HepG2 (cell line): Measurements from ENCODE around the gene TBC1D24. TPM values are rescaled to one million over a fixed set of nuclear protein-coding genes. Genes with fewer than 3 reads are reported as not detected.

Experiments used
- ARHGAP35 ChIP-seq: sonication (generic); formaldehyde crosslinking; IDR thresholded peaks from 2 replicates; pipeline ENCODE4 v1.9.0; 2022; ENCODE audit warnings: mild to moderate bottlenecking, inconsistent platforms, moderate library complexity, missing genetic modification reagents, borderline replicate concordance
- ATF4 ChIP-seq, 2 experiments: fragments of 450-650 bp in 1 of 2; sonication (generic) in 1 of 2; formaldehyde crosslinking; IDR thresholded peaks; 2 replicates each; pipeline versions ENCODE4 v1.5.0 to v1.8.0; 2020 to 2022; ENCODE audit warnings: mild to moderate bottlenecking in 1 of 2, missing genetic modification reagents in 1 of 2
- IKZF4 ChIP-seq: sonication (generic); formaldehyde crosslinking; IDR thresholded peaks from 2 replicates; pipeline ENCODE4 v1.5.1; 2020; ENCODE audit warnings: borderline replicate concordance, mild to moderate bottlenecking, low read depth, missing genetic modification reagents; ENCODE audit errors: not compliant biosample characterization
- MED1 ChIP-seq: sonication (generic); formaldehyde crosslinking; IDR thresholded peaks from 2 replicates; pipeline ENCODE4 v1.4.0; 2020; ENCODE audit warnings: missing genetic modification reagents
- NFYB ChIP-seq: sonication (generic); formaldehyde crosslinking; IDR thresholded peaks from 2 replicates; pipeline ENCODE4 v1.4.0; 2020; ENCODE audit warnings: missing genetic modification reagents
- PHB2 ChIP-seq: fragments of 450-650 bp; IDR thresholded peaks from 2 replicates; pipeline ENCODE4 v1.6.1; 2018; ENCODE audit not compliant: partially characterized antibody
- SOX13 ChIP-seq, 3 experiments: fragments of 450-650 bp in 1 of 3; sonication (generic) in 1 of 3; formaldehyde crosslinking in 1 of 3; IDR thresholded peaks in 2 of 3; conservative IDR thresholded peaks in 1 of 3; 2 replicates each; pipeline versions ENCODE4 v1.5.0 to v1.6.1; 2016 to 2020; ENCODE audit warnings: antibody characterized with exemption in 1 of 3, mild to moderate bottlenecking in 1 of 3, missing compliant biosample characterization in 1 of 3, missing genetic modification reagents in 1 of 3, moderate library complexity in 1 of 3
- TAF15 ChIP-seq: fragments of 200-400 bp; formaldehyde crosslinking; IDR thresholded peaks from one replicate; pipeline ENCODE4 v1.6.1; 2018; ENCODE audit warnings: mild to moderate bottlenecking, low read depth, low read length; ENCODE audit not compliant: poor library complexity, severe bottlenecking
- THAP11 ChIP-seq: IDR thresholded peaks from 2 replicates; pipeline ENCODE4 v1.6.1; 2016; ENCODE audit warnings: missing biosample characterization, missing genetic modification reagents
- ZFP91 ChIP-seq: sonication (generic); formaldehyde crosslinking; IDR thresholded peaks from 2 replicates; pipeline ENCODE4 v1.9.0; 2022; ENCODE audit warnings: missing genetic modification reagents, mild to moderate bottlenecking, borderline replicate concordance
- ZNF318 ChIP-seq: sonication (generic); formaldehyde crosslinking; IDR thresholded peaks from 2 replicates; pipeline ENCODE4 v1.4.0; 2020; ENCODE audit warnings: mild to moderate bottlenecking, missing genetic modification reagents
- ZNF670 ChIP-seq: sonication (generic); formaldehyde crosslinking; IDR thresholded peaks from 2 replicates; pipeline ENCODE4 v1.8.0; 2022; ENCODE audit warnings: mild to moderate bottlenecking, missing genetic modification reagents, borderline replicate concordance
- ZNF770 ChIP-seq: sonication (generic); formaldehyde crosslinking; IDR thresholded peaks from 2 replicates; pipeline ENCODE4 v1.5.0; 2020; ENCODE audit warnings: mild to moderate bottlenecking, missing genetic modification reagents
- ZNF839 ChIP-seq: sonication (generic); formaldehyde crosslinking; IDR thresholded peaks from 2 replicates; pipeline ENCODE4 v1.4.0; 2020; ENCODE audit warnings: missing genetic modification reagents, mild to moderate bottlenecking, borderline replicate concordance
- polyA plus RNA-seq, 8 experiments: library from polyadenylated mRNA; depleted of rRNA in 3 of 8; stranded (reverse) in 7 of 8; unstranded in 1 of 8; fragments of >200 nt; fragmentation: Illumina TruSeq in 4 of 8; extraction: Trizol in 4 of 8; gene quantifications; 2 replicates each; pipeline versions ENCODE4 v1.2.1 to v1.2.3, GENCODE V29; 2011 to 2016; ENCODE audit warnings: low read depth in 4 of 8, missing spikeins in 1 of 8, mixed read lengths in 1 of 8; ENCODE audit not compliant: insufficient read depth in 1 of 8
- total RNA-seq, 5 experiments: library from RNA; depleted of rRNA; stranded (reverse); fragments of >200 nt; fragmentation: Illumina TruSeq; extraction: Trizol; gene quantifications; 2 replicates each; pipeline ENCODE4 v1.2.3, GENCODE V29; 2016; ENCODE audit warnings: low read depth in 1 of 5

The TBC1D24 gene
- total and polyA plus RNA-seq, 2 of the 13 experiments (the other 11 are each of a cell fraction or from before 2014, with no cell fraction given), result 7.7 to 13.7 TPM

- TF ChIP-seq ATF4 (CRISPR knock-in tag; IDR thresholded peaks at IDR 0.05) (0 out of 4 replicates have a peak, but pooled peaks of 1 of the 2 experiments have one; percentile 21), ZNF770 (CRISPR knock-in tag) (no peak), THAP11 (CRISPR knock-in tag) (no peak; the same call in none of the 2 replicates), SOX13 (IDR thresholded peaks at IDR 0.05) (no peak), SOX13 (CRISPR knock-in tag; conservative IDR thresholded peaks at IDR 0.05 in 1 of 2, IDR thresholded peaks at IDR 0.05 in 1 of 2) (0 out of 4 replicates have a peak, but pooled peaks of 1 of the 2 experiments have one; percentile 6), IKZF4 (CRISPR knock-in tag) (peak; percentile 2), PHB2 (no peak), ZFP91 (CRISPR knock-in tag) (peak; percentile 68), ZNF670 (CRISPR knock-in tag) (peak; percentile 31; the same call in 1 of the 2 replicates), ZNF318 (peak; percentile 82; the same call in 1 of the 2 replicates), TAF15 (no peak), ARHGAP35 (CRISPR knock-in tag) (no peak), MED1 (CRISPR knock-in tag) (no peak), NFYB (CRISPR knock-in tag) (peak; percentile 88), ZNF839 (CRISPR knock-in tag) (no peak)
Observed at GRCh38 chr16:2429034-2429770, 45.7 kb upstream of the TBC1D24 start, which contains the start of gene CCNF (continued).
